Endothelial cell of umbilical vein (primary cell): Measurements from ENCODE around the gene RYR1.

Experiments
- CTCF ChIP-seq, 2 donors: IDR thresholded peaks; 1 replicate in 1 of 2; 2 replicates in 1 of 2; pipeline ENCODE4 v1.5.1; 2011; ENCODE audit warnings: low read length in 2 of 2, mild to moderate bottlenecking in 2 of 2, moderate library complexity in 2 of 2, control low read depth in 1 of 2, inconsistent platforms in 1 of 2, low read depth in 1 of 2; ENCODE audit not compliant: insufficient read depth in 1 of 2; ENCODE audit errors: extremely low read depth in 1 of 2
- EZH2 ChIP-seq: IDR thresholded peaks from 2 replicates; pipeline ENCODE4 v1.6.1; 2012; ENCODE audit warnings: borderline replicate concordance, low read depth, mild to moderate bottlenecking, moderate library complexity, low read length, inconsistent platforms; ENCODE audit not compliant: severe bottlenecking
- GATA2 ChIP-seq: IDR thresholded peaks from 2 replicates; pipeline ENCODE4 v1.7.0; 2011; ENCODE audit warnings: low read depth, mild to moderate bottlenecking, moderate library complexity, mixed read lengths, low read length; ENCODE audit not compliant: insufficient read length, insufficient read depth
- MAX ChIP-seq: IDR thresholded peaks from 2 replicates; pipeline ENCODE4 v1.6.1; 2011; ENCODE audit not compliant: insufficient read depth, insufficient read length
- MYC ChIP-seq: IDR thresholded peaks from one replicate; pipeline ENCODE4 v1.6.1; 2011; ENCODE audit warnings: mild to moderate bottlenecking, low read depth, low read length
- POLR2A ChIP-seq: IDR thresholded peaks from 2 replicates; pipeline ENCODE4 v1.6.1; 2012; ENCODE audit warnings: low read depth, mild to moderate bottlenecking, control low read depth, low read length
- POLR2AphosphoS5 ChIP-seq: IDR thresholded peaks from 2 replicates; pipeline ENCODE4 v1.6.1; 2012; ENCODE audit warnings: low read depth, mild to moderate bottlenecking, control low read depth, low read length, moderate library complexity; ENCODE audit not compliant: insufficient read depth

- no peak for TF ChIP-seq EZH2
- TF ChIP-seq POLR2A: no peak
- TF ChIP-seq CTCF (IDR thresholded peaks at IDR 0.05; ENCODE audit: extremely low read depth in 1 of 2, insufficient read depth in 1 of 2, low read depth in 1 of 2, low read length in 2 of 2): no peak
- no peak for TF ChIP-seq POLR2AphosphoS5
- no peak for TF ChIP-seq GATA2
- TF ChIP-seq MYC: no peak
- TF ChIP-seq MAX: no peak
These were observed 199.2 kb downstream of the RYR1 start for GRCh38 chr19:38632476-38633213.
